Measurements from ENCODE around the gene PCBD1. TPM values are rescaled to one million over a fixed set of nuclear protein-coding genes. Genes with fewer than 3 reads are reported as not detected.

Gene PCBD1
- polyA plus RNA-seq (2011; rRNA removed) (169 TPM in 2 replicates), polyA plus RNA-seq (2017; fragmentation: RNase III; extraction: RNeasy Plus Mini Kit Qiagen cat#74134 plus additional on column Dnase treatment) (211 to 226 TPM (median 222 TPM) in 3 replicates), polyA minus RNA-seq (2011; rRNA and poly(A)+ RNA removed) (89.5 and 96.9 TPM in 2 replicates)
- polyA plus RNA-seq (2012; cell fraction: cytosol; rRNA removed) = 329 and 353 TPM in 2 replicates
- polyA plus RNA-seq (2012; cell fraction: nucleus; rRNA removed) = 140 and 161 TPM in 2 replicates

GRCh38 chr10:70887804-70888800 is at the start of gene PCBD1:
TSS of gene PCBD1 (minus strand) at chr10:70888565. CDS start at chr10:70888533, 32 bp downstream.
- DNase-seq (ENCODE audit: low read depth in 1 of 2, low spot score in 1 of 2) (peak; percentile 77 to 81), FAIRE-seq (no peak), ATAC-seq (peak; percentile 92 to 93)
- POLR2A ChIA-PET = interaction anchor here (0.6 to 0.9 kb wide), 3 partner anchors 39 to 71 kb away, joined by 3 to 5 read pairs (median 4); no protein-coding TSS in a partner anchor
- WGBS (ENCODE audit: missing lambda C conversion rate) = 2% methylated on average over 21 of the region's 85 CpGs
- Histone ChIP-seq H3K4me2 (peak within 1 kb of the TSS; percentile 92), H3K9me3 (no peaks in the 10 kb centered on the region), H3K4me3 (peak within 1 kb of the TSS; percentile 87), H3K27ac (peak within 1 kb of the TSS; percentile 94 to 98), H3K4me1 (peaks cover 20% of the 10 kb centered on the region)
- peak; percentile 63; the same call in 1 of the 2 replicates for TF ChIP-seq MYC (IDR thresholded peaks at IDR 0.05; ENCODE audit: borderline replicate concordance, low read length)
- TF ChIP-seq CBX2 (IDR thresholded peaks at IDR 0.05; ENCODE audit: borderline replicate concordance, low read depth) = no peak
- peak; percentile 85 for TF ChIP-seq POLR2A (IDR thresholded peaks at IDR 0.05; ENCODE audit: low read length)
- peak; percentile 65; the same call in 2 of the 3 replicates for TF ChIP-seq BCL3 (IDR thresholded peaks at IDR 0.05)
- TF ChIP-seq MAX (IDR thresholded peaks at IDR 0.05) = peak; percentile 89
- 0 out of 2 replicates have a peak, but pooled peaks have one; percentile 34 for TF ChIP-seq NPAS2 (CRISPR knock-in tag; IDR thresholded peaks at IDR 0.05; ENCODE audit: borderline replicate concordance)
- 0 out of 2 replicates have a peak, but pooled peaks have one; percentile 43 for TF ChIP-seq TP53 (CRISPR knock-in tag; IDR thresholded peaks at IDR 0.05)
- no peak for TF ChIP-seq BHLHE40 (IDR thresholded peaks at IDR 0.05; ENCODE audit: low read depth, low read length)
- TF ChIP-seq E2F6 (IDR thresholded peaks at IDR 0.05; ENCODE audit: borderline replicate concordance, low read depth) = peak; percentile 88
- TF ChIP-seq MAFK (IDR thresholded peaks at IDR 0.05; ENCODE audit: partially characterized antibody) = no peak
- peak; percentile 69 to 79; a peak in 4 of 5 replicates for TF ChIP-seq JUN (IDR thresholded peaks at IDR 0.05)
- peak; percentile 58 for TF ChIP-seq CHD2 (IDR thresholded peaks at IDR 0.05; ENCODE audit: low read length, partially characterized antibody)
- peak; percentile 90; the same call in 1 of the 2 replicates for TF ChIP-seq PHF8 (IDR thresholded peaks at IDR 0.05; ENCODE audit: borderline replicate concordance, low read depth)
- TF ChIP-seq GATA3 (IDR thresholded peaks at IDR 0.05; ENCODE audit: borderline replicate concordance) = 0 out of 2 replicates have a peak, but pooled peaks have one; percentile 23
- CTCF ChIA-PET = interaction anchor here (0.6 to 6.1 kb wide), 8 partner anchors 15 to 397 kb away, joined by 3 to 31 read pairs (median 3); partner anchors contain the start of gene SGPL1

GRCh38 chr10:70937661-70938060 is 49.3 kb upstream of the PCBD1 start:
- POLR2A ChIA-PET = no interaction called here
- Histone ChIP-seq H3K4me1 (no peaks in the 10 kb centered on the region), H3K27ac (no peak overlapping the region), H3K4me2 (no peak overlapping the region), H3K4me3 (no peak overlapping the region), H3K9me3 (no peaks in the 10 kb centered on the region)
- 35% methylated on average over 7 of the region's 7 CpGs for WGBS (ENCODE audit: missing lambda C conversion rate)
- TF ChIP-seq NPAS2 (CRISPR knock-in tag; IDR thresholded peaks at IDR 0.05; ENCODE audit: borderline replicate concordance) (no peak), KDM5A (IDR thresholded peaks at IDR 0.05) (no peak), MAX (IDR thresholded peaks at IDR 0.05) (no peak), CBX8 (IDR thresholded peaks at IDR 0.05) (no peak), HEYL (CRISPR knock-in tag; IDR thresholded peaks at IDR 0.05) (no peak), SREBF2 (IDR thresholded peaks at IDR 0.05) (no peak)
- DNase-seq (ENCODE audit: low read depth in 1 of 2, low spot score in 1 of 2) = no peak
- CTCF ChIA-PET = interaction anchor here (1.5 to 4.3 kb wide), 2 partner anchors 12 to 30 kb away, joined by 3 to 26 read pairs; no protein-coding TSS in a partner anchor
- no peak for ATAC-seq
- FAIRE-seq = no peak
